ENCODE measurements around the gene FSTL1.

FSTL1 gene

GRCh38 chr3:120348991-120349854 lies 101.6 kb downstream of the FSTL1 start, which contains the start of gene LRRC58:
LRRC58 (minus strand) TSS chr3:120349354; CDS start chr3:120349243, 111 bp downstream.
- H3K9me3 ChIP-seq (ENCODE audit: control insufficient read depth, low read length) = no peaks in the 10 kb centered on the region
- peak within 1 kb of the TSS; percentile 81 for H3K27ac ChIP-seq (ENCODE audit: insufficient read depth, low read length, poor library complexity, severe bottlenecking)
- H3K4me3 ChIP-seq (ENCODE audit: insufficient read depth, low read depth, low read length, poor library complexity, severe bottlenecking) = peak within 1 kb of the TSS; percentile 81
- H3K4me1 ChIP-seq (ENCODE audit: control insufficient read depth, insufficient read depth, low read length, poor library complexity, severe bottlenecking) = peaks cover 6% of the 10 kb centered on the region
- DNase-seq = peak; percentile 75 to 81 (median 81)
- H3K27me3 ChIP-seq (replicated peaks; ENCODE audit: control insufficient read depth, insufficient read depth, low read length, poor library complexity, severe bottlenecking) = no peaks in the 10 kb centered on the region
- H3K36me3 ChIP-seq (ENCODE audit: control insufficient read depth, insufficient read depth, low read length) = no peaks in the 10 kb centered on the region

GRCh38 chr3:120348065-120348990 lies 102.5 kb downstream of the FSTL1 start:
- peak overlapping the region; percentile 81 for H3K4me3 ChIP-seq (ENCODE audit: insufficient read depth, low read depth, low read length, poor library complexity, severe bottlenecking)
- H3K27ac ChIP-seq (ENCODE audit: insufficient read depth, low read length, poor library complexity, severe bottlenecking) = peak overlapping the region; percentile 81
- H3K4me1 ChIP-seq (ENCODE audit: control insufficient read depth, insufficient read depth, low read length, poor library complexity, severe bottlenecking) = peaks cover 6% of the 10 kb centered on the region
- no peaks in the 10 kb centered on the region for H3K36me3 ChIP-seq (ENCODE audit: control insufficient read depth, insufficient read depth, low read length)
- H3K9me3 ChIP-seq (ENCODE audit: control insufficient read depth, low read length) = no peaks in the 10 kb centered on the region
- DNase-seq = peak; percentile 27 to 40 (median 35)
- no peaks in the 10 kb centered on the region for H3K27me3 ChIP-seq (replicated peaks; ENCODE audit: control insufficient read depth, insufficient read depth, low read length, poor library complexity, severe bottlenecking)

- DNase-seq = no peak
- H3K9me3 ChIP-seq (ENCODE audit: control insufficient read depth, low read length) = no peaks in the 10 kb centered on the region
- no peak overlapping the region for H3K27ac ChIP-seq (ENCODE audit: insufficient read depth, low read length, poor library complexity, severe bottlenecking)
- peaks cover 6% of the 10 kb centered on the region for H3K4me1 ChIP-seq (ENCODE audit: control insufficient read depth, insufficient read depth, low read length, poor library complexity, severe bottlenecking)
- H3K4me3 ChIP-seq (ENCODE audit: insufficient read depth, low read depth, low read length, poor library complexity, severe bottlenecking) = no peak overlapping the region
- no peaks in the 10 kb centered on the region for H3K27me3 ChIP-seq (replicated peaks; ENCODE audit: control insufficient read depth, insufficient read depth, low read length, poor library complexity, severe bottlenecking)
- H3K36me3 ChIP-seq (ENCODE audit: control insufficient read depth, insufficient read depth, low read length) = no peaks in the 10 kb centered on the region
These were observed 106.4 kb downstream of the FSTL1 start for GRCh38 chr3:120344349-120344748.
